ENCODE measurements around the gene ATP5IF1.

- no peak for TF ChIP-seq CTCF (IDR thresholded peaks at IDR 0.05; ENCODE audit: insufficient read depth, low read length)
- TF ChIP-seq REST (IDR thresholded peaks at IDR 0.05; ENCODE audit: insufficient replicate concordance, low read depth), result no peak
- no peak for TF ChIP-seq POLR2AphosphoS5 (IDR thresholded peaks at IDR 0.05; ENCODE audit: low read depth)
- no peak for TF ChIP-seq GABPA (IDR thresholded peaks at IDR 0.05; ENCODE audit: low read depth)
Measured at GRCh38 chr1:28236656-28237322, 865 bp downstream of the ATP5IF1 start.
